K562 (cell line): ENCODE results near the gene EBI3. TPM values are rescaled to one million over a fixed set of nuclear protein-coding genes. Genes with fewer than 3 reads are reported as not detected.

Experiments
- C11orf30 ChIP-seq: fragments of 450-650 bp; IDR thresholded peaks from 2 replicates; pipeline ENCODE4 v1.6.1; 2016; ENCODE audit warnings: low read depth, mild to moderate bottlenecking
- CBX5 ChIP-seq: IDR thresholded peaks from 2 replicates; pipeline ENCODE4 v1.6.1; 2014; ENCODE audit warnings: low read depth, borderline replicate concordance
- GATAD2A ChIP-seq: fragments of 450-650 bp; IDR thresholded peaks from 2 replicates; pipeline ENCODE4 v1.6.1; 2017
- HDGF ChIP-seq: fragments of 450-650 bp; IDR thresholded peaks from 2 replicates; pipeline ENCODE4 v1.6.1; 2016
- HLTF ChIP-seq: fragments of 450-650 bp; IDR thresholded peaks from 2 replicates; pipeline ENCODE4 v1.6.1; 2016
- KLF1 ChIP-seq: fragments of 450-650 bp; IDR thresholded peaks from 2 replicates; pipeline ENCODE4 v1.6.1; 2016; ENCODE audit warnings: missing genetic modification characterization, missing compliant biosample characterization
- KLF10 ChIP-seq: fragments of 250-450 bp; sonication (Bioruptor Pico); IDR thresholded peaks from 2 replicates; pipeline ENCODE4 v1.6.1; 2021; ENCODE audit warnings: matching md5 sums
- POLR2H ChIP-seq: IDR thresholded peaks from 2 replicates; pipeline ENCODE4 v1.6.1; 2016; ENCODE audit warnings: missing genetic modification characterization, low read depth, mild to moderate bottlenecking, control low read depth, missing compliant biosample characterization, moderate library complexity
- RB1 ChIP-seq: fragments of 450-650 bp; IDR thresholded peaks from 2 replicates; pipeline ENCODE4 v1.6.1; 2017; ENCODE audit warnings: low read depth, mild to moderate bottlenecking
- RBM25 ChIP-seq: fragments of 200-400 bp; formaldehyde crosslinking; IDR thresholded peaks from 2 replicates; pipeline ENCODE4 v1.6.1; 2018; ENCODE audit warnings: low read length, low read depth, moderate library complexity; ENCODE audit not compliant: severe bottlenecking
- RFX7 ChIP-seq: fragments of 250-450 bp; sonication (Bioruptor Pico); IDR thresholded peaks from 2 replicates; pipeline ENCODE4 v1.5.1; 2021; ENCODE audit warnings: mild to moderate bottlenecking
- SETDB1 ChIP-seq: IDR thresholded peaks from one replicate; pipeline ENCODE4 v1.6.1; 2012; ENCODE audit warnings: low read length, control low read depth, inconsistent platforms
- SIX5 ChIP-seq, 2 experiments: IDR thresholded peaks; 2 replicates each; pipeline ENCODE4 v1.6.1; 2011; ENCODE audit warnings: low read length in 2 of 2, borderline replicate concordance in 1 of 2, low read depth in 1 of 2, mild to moderate bottlenecking in 1 of 2, moderate library complexity in 1 of 2; ENCODE audit not compliant: insufficient read depth in 1 of 2
- SMARCA5 ChIP-seq: fragments of 450-650 bp; IDR thresholded peaks from 2 replicates; pipeline ENCODE4 v1.6.1; 2016
- STAG1 ChIP-seq: sonication (generic); formaldehyde crosslinking; IDR thresholded peaks from 2 replicates; pipeline ENCODE4 v1.5.0; 2020; ENCODE audit warnings: missing genetic modification reagents, borderline replicate concordance
- SUPT5H ChIP-seq: fragments of 450-650 bp; IDR thresholded peaks from 2 replicates; pipeline ENCODE4 v1.6.1; 2016
- TBL1XR1 ChIP-seq, 2 experiments: IDR thresholded peaks; 2 replicates each; pipeline ENCODE4 v1.6.1; 2012; ENCODE audit warnings: improper control_type of control experiment in 2 of 2, low read length in 2 of 2, mild to moderate bottlenecking in 1 of 2
- TEAD1 ChIP-seq, 2 experiments: fragments of 450-650 bp in 1 of 2; sonication (generic) in 1 of 2; formaldehyde crosslinking; IDR thresholded peaks; 2 replicates each; pipeline versions ENCODE4 v1.4.0 to v1.8.0; 2020 to 2022; ENCODE audit warnings: mild to moderate bottlenecking in 2 of 2, missing genetic modification reagents in 1 of 2
- ZKSCAN8 ChIP-seq: fragments of 200-800 bp; sonication (Bioruptor generic); IDR thresholded peaks from 2 replicates; pipeline ENCODE4 v1.6.1; 2016; ENCODE audit warnings: missing genetic modification characterization, missing compliant biosample characterization
- ZNF436 ChIP-seq: fragments of 250-450, 450-650 bp; sonication (Bioruptor Pico); formaldehyde crosslinking; IDR thresholded peaks from 2 replicates; pipeline ENCODE4 v1.7.0; 2020; ENCODE audit warnings: mild to moderate bottlenecking
- polyA plus RNA-seq, 8 experiments: library from polyadenylated mRNA; depleted of rRNA in 4 of 8; stranded (reverse) in 5 of 8; unstranded in 3 of 8; fragments of >200 nt; fragmentation: Nextera tagmentation in 2 of 8; fragmentation: Illumina TruSeq in 1 of 8; extraction: Ambion mirVana in 2 of 8; extraction: Trizol in 1 of 8; gene quantifications; 2 replicates each; pipeline versions ENCODE4 v1.2.1 to v1.2.3, GENCODE V29; 2011 to 2014; ENCODE audit warnings: inconsistent platforms in 1 of 8, missing spikeins in 1 of 8
- total RNA-seq, 7 experiments: library from RNA; depleted of rRNA in 6 of 7; stranded (reverse); fragments of >200 nt in 6 of 7; fragmentation: Illumina TruSeq in 2 of 7; extraction: Trizol in 2 of 7; gene quantifications; 2 replicates each; pipeline versions ENCODE4 v1.2.1 to v1.2.3, GENCODE V29; 2011 to 2021; ENCODE audit warnings: low replicate concordance in 1 of 7
- TF ChIP-seq, protein P1 (sequence below): sonication (generic); IDR thresholded peaks from 2 replicates; pipeline ENCODE4 v1.6.1; 2016
- TF ChIP-seq, protein P2 (sequence below): sonication (generic); formaldehyde crosslinking; IDR thresholded peaks from 2 replicates; pipeline ENCODE4 v1.9.0; 2022; ENCODE audit warnings: mild to moderate bottlenecking, missing genetic modification reagents
- TF ChIP-seq, protein P3 (sequence below): fragments of 250-450 bp; sonication (Bioruptor Pico); IDR thresholded peaks from 2 replicates; pipeline ENCODE4 v1.5.0; 2020; ENCODE audit warnings: mild to moderate bottlenecking, borderline replicate concordance
- TF ChIP-seq, protein P4 (sequence below), 2 experiments: IDR thresholded peaks in 1 of 2; conservative IDR thresholded peaks in 1 of 2; 2 replicates each; pipeline ENCODE4 v1.6.1; 2016; ENCODE audit warnings: low read depth in 2 of 2, mild to moderate bottlenecking in 1 of 2, missing compliant biosample characterization in 1 of 2, missing genetic modification characterization in 1 of 2, moderate library complexity in 1 of 2

EBI3 gene
- total and polyA plus RNA-seq, 9 of the 15 experiments (the other 6 are each of a cell fraction or from before 2014, with no cell fraction given): 0.08 to 0.35 (median 0.22) TPM; not detected in 6

DNA sequence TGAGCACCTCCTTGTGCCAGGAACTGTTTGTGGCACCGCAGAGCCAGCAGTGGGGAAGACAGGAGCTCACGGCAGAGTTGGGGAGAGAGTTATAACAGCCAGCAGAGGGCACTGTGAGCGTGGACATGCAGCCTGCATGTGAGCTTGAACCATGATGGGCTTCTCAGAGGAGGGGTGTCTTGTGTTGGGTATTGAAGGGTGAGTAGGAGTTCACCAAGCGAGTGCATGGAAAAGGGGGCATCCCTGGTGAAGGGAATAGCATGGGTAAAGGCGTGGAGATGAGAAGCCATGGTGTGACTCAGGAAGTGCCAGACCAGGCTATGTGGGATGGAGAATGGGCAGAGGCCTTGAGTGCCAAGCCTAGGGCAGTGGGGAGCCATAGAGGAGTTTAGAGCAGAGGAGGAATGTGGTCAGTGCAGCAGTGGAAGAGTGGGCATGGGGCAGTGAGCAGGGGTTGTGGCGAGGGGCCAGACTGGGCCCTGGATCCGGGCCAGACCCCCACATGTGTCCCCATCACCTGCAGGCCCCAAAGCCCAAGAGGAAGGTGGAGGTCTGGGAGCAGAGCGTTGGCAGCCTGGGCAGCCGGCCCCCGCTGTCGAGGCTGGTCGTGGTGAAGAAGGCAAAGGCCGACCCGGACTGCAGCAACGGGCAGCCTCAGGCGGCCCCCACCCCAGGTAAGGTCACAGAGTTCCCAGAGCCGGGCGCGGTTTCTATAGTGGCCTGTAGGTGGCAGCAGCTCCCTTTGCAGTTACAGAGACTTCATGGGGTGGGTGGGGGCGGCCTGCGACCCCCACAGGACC lies 38.0 kb downstream of the EBI3 start (continued):
- TF ChIP-seq ZKSCAN8 (CRISPR knock-in tag) (no peak), SIX5 (IDR thresholded peaks at IDR 0.05; ENCODE audit: borderline replicate concordance in 1 of 2, insufficient read depth in 1 of 2, low read depth in 1 of 2, low read length in 2 of 2) (no peak), CBX5 (no peak), RBM25 (no peak), TEAD1 (CRISPR knock-in tag; IDR thresholded peaks at IDR 0.05) (no peak; a peak in 1 of 4 replicates), SMARCA5 (peak; percentile 98), TBL1XR1 (IDR thresholded peaks at IDR 0.05; ENCODE audit: low read length in 2 of 2) (no peak), C11orf30 (no peak), GATAD2A (no peak), STAG1 (CRISPR knock-in tag) (peak; percentile 64; the same call in 1 of the 2 replicates), POLR2H (tag) (no peak), SUPT5H (no peak), ZNF436 (CRISPR knock-in tag) (peak; percentile 73; the same call in 1 of the 2 replicates), KLF10 (no peak), RFX7 (no peak), SETDB1 (no peak), RB1 (peak; percentile 28; the same call in 1 of the 2 replicates), HLTF (peak; percentile 81), KLF1 (tag) (no peak), HDGF (no peak; the same call in none of the 2 replicates)
- TF ChIP-seq, protein P1, sequence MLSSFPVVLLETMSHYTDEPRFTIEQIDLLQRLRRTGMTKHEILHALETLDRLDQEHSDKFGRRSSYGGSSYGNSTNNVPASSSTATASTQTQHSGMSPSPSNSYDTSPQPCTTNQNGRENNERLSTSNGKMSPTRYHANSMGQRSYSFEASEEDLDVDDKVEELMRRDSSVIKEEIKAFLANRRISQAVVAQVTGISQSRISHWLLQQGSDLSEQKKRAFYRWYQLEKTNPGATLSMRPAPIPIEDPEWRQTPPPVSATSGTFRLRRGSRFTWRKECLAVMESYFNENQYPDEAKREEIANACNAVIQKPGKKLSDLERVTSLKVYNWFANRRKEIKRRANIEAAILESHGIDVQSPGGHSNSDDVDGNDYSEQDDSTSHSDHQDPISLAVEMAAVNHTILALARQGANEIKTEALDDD: no peak
- TF ChIP-seq, protein P2, sequence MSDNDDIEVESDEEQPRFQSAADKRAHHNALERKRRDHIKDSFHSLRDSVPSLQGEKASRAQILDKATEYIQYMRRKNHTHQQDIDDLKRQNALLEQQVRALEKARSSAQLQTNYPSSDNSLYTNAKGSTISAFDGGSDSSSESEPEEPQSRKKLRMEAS (CRISPR knock-in tag): 0 out of 2 replicates have a peak, but pooled peaks have one; percentile 10
- TF ChIP-seq, protein P3, sequence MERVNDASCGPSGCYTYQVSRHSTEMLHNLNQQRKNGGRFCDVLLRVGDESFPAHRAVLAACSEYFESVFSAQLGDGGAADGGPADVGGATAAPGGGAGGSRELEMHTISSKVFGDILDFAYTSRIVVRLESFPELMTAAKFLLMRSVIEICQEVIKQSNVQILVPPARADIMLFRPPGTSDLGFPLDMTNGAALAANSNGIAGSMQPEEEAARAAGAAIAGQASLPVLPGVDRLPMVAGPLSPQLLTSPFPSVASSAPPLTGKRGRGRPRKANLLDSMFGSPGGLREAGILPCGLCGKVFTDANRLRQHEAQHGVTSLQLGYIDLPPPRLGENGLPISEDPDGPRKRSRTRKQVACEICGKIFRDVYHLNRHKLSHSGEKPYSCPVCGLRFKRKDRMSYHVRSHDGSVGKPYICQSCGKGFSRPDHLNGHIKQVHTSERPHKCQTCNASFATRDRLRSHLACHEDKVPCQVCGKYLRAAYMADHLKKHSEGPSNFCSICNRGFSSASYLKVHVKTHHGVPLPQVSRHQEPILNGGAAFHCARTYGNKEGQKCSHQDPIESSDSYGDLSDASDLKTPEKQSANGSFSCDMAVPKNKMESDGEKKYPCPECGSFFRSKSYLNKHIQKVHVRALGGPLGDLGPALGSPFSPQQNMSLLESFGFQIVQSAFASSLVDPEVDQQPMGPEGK (CRISPR knock-in tag): no peak
- TF ChIP-seq, protein P4, sequence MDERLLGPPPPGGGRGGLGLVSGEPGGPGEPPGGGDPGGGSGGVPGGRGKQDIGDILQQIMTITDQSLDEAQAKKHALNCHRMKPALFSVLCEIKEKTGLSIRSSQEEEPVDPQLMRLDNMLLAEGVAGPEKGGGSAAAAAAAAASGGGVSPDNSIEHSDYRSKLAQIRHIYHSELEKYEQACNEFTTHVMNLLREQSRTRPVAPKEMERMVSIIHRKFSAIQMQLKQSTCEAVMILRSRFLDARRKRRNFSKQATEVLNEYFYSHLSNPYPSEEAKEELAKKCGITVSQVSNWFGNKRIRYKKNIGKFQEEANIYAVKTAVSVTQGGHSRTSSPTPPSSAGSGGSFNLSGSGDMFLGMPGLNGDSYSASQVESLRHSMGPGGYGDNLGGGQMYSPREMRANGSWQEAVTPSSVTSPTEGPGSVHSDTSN (CRISPR knock-in tag; IDR thresholded peaks at IDR 0.05; ENCODE audit: low read depth): no peak
- TF ChIP-seq, protein P4 (tag; conservative IDR thresholded peaks at IDR 0.05; ENCODE audit: low read depth): no peak
